GM10248 (cell line): ENCODE data around the gene PRDX2.
"Not testable (repeated sequence)": the region's sequence is repeated elsewhere in the genome, so short reads cannot be mapped to it uniquely, and the experiment has no call there.

Experiments
- CTCF ChIA-PET: fragments of 300-600 bp; sonication (Branson Sonifier 250); formaldehyde crosslinking; extraction: SDS; loops from one replicate; lab custom pipeline; 2021; ENCODE audit warnings: antibody characterized with exemption; lab: Yijun Ruan, JAX
- POLR2A ChIA-PET: fragments of 350-650 bp; sonication (Branson Sonifier 250); formaldehyde crosslinking; extraction: SDS; loops from one replicate; lab custom pipeline; 2020; ENCODE audit warnings: antibody characterized with exemption; lab: Yijun Ruan, JAX
- DNase-seq: peaks from one replicate; pipeline ENCODE4 v3.0.0; 2012; ENCODE audit errors: extremely low spot score
- TF ChIP-seq, protein P1 (sequence below): IDR thresholded peaks from 2 replicates; pipeline ENCODE4 v1.5.1; 2012; ENCODE audit warnings: mild to moderate bottlenecking, low read depth; ENCODE audit errors: extremely low read depth, missing control alignments, control extremely low read depth

The PRDX2 gene

DNA sequence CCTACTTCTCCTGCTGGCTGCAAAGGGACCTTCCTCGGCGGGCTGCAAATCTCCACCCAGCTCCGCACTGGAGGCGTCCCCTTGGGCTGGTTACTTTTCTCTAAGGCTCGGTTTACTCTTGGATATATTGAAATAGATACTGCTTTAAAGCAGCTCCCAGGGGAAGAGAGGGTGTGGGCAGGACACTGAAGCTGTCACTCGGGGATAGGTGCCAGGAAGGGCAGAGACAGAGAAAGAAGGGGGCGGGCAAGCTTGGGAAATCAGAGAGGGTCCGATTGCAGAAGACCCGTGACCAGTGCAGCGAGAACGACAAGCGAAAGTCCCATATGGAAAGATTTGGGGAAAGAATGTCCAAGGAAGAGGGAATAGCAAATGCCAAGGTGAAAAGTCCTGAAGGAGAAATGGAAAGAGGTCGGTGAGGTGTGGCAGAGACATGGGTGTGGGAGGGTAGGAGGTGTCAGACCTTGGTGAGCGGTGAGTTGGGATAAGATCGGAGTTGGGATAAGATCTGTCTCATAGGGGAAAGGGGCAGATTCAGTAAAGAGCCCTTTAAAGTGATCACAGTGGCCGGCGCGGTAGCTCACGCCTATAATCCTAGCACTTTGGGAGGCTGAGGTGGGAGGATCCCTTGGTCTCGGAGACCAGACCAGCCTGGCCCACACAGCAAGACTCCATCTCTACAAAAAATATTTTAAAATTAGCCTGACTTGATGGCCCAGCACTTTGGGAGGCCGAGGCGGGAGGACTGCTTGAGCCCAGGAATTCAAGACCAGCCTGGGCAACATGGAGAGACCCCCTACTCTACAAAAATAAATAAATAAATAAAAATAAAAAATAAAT lies 887 bp upstream of the PRDX2 start:
- CTCF ChIA-PET: interaction anchor here (0.7 to 17.0 kb wide), 7 partner anchors 10 to 45 kb away, joined by 3 to 399 read pairs (median 11); partner anchors contain the start of gene HOOK2
- POLR2A ChIA-PET: interaction anchor here (2.2 kb wide), 1 partner anchor 11 kb away, joined by 9 read pairs; the partner anchor contains the start of gene JUNB
- no peak for DNase-seq
- TF ChIP-seq, protein P1, sequence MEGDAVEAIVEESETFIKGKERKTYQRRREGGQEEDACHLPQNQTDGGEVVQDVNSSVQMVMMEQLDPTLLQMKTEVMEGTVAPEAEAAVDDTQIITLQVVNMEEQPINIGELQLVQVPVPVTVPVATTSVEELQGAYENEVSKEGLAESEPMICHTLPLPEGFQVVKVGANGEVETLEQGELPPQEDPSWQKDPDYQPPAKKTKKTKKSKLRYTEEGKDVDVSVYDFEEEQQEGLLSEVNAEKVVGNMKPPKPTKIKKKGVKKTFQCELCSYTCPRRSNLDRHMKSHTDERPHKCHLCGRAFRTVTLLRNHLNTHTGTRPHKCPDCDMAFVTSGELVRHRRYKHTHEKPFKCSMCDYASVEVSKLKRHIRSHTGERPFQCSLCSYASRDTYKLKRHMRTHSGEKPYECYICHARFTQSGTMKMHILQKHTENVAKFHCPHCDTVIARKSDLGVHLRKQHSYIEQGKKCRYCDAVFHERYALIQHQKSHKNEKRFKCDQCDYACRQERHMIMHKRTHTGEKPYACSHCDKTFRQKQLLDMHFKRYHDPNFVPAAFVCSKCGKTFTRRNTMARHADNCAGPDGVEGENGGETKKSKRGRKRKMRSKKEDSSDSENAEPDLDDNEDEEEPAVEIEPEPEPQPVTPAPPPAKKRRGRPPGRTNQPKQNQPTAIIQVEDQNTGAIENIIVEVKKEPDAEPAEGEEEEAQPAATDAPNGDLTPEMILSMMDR: no peak

- DNase-seq: no peak
- ChIA-PET POLR2A (interaction anchor here (2.2 kb wide), 1 partner anchor 9 kb away, joined by 9 read pairs; the partner anchor contains the start of gene JUNB), CTCF (interaction anchor here (3.2 to 17.0 kb wide), 3 partner anchors 24 to 46 kb away, joined by 16 to 550 read pairs (median 399); partner anchors contain the start of gene HOOK2)
- TF ChIP-seq, protein P1: no peak
These were observed 606 bp downstream of the PRDX2 start for GRCh38 chr19:12800923-12801465.

GRCh38 chr19:12800466-12800770 lies 1.2 kb downstream of the PRDX2 start:
- DNase-seq: no peak
- POLR2A ChIA-PET: interaction anchor here (0.6 to 2.2 kb wide), 2 partner anchors 8 to 40 kb away, joined by 3 to 9 read pairs; partner anchors contain the start of gene JUNB
- CTCF ChIA-PET: interaction anchor here (1.3 to 17.0 kb wide), 3 partner anchors 23 to 123 kb away, joined by 4 to 550 read pairs (median 399); partner anchors contain the start of gene HOOK2
- TF ChIP-seq, protein P1: no peak

GRCh38 chr19:12799742-12800465 lies 1.7 kb downstream of the PRDX2 start:
- CTCF ChIA-PET: interaction anchor here (1.3 to 17.0 kb wide), 4 partner anchors 23 to 123 kb away, joined by 4 to 550 read pairs (median 220); partner anchors contain the start of gene HOOK2
- DNase-seq: no peak

GRCh38 chr19:12797607-12798006 lies 4.0 kb downstream of the PRDX2 start:
- CTCF ChIA-PET: interaction anchor here (0.7 to 17.0 kb wide), 11 partner anchors 20 to 227 kb away, joined by 3 to 550 read pairs (median 4); partner anchors contain the start of genes GCDH, GET3, HOOK2 and TRIR
- POLR2A ChIA-PET: interaction anchor here (0.6 kb wide), 1 partner anchor 20 kb away, joined by 3 read pairs; no protein-coding TSS in a partner anchor
- DNase-seq: not testable (repeated sequence)

More at GRCh38 chr19:12799742-12800465, 1.7 kb downstream of the PRDX2 start:
- POLR2A ChIA-PET: interaction anchor here (0.6 to 1.0 kb wide), 3 partner anchors 11 to 61 kb away, joined by 3 to 4 read pairs (median 3); no protein-coding TSS in a partner anchor
- TF ChIP-seq, protein P1: no peak

DNA sequence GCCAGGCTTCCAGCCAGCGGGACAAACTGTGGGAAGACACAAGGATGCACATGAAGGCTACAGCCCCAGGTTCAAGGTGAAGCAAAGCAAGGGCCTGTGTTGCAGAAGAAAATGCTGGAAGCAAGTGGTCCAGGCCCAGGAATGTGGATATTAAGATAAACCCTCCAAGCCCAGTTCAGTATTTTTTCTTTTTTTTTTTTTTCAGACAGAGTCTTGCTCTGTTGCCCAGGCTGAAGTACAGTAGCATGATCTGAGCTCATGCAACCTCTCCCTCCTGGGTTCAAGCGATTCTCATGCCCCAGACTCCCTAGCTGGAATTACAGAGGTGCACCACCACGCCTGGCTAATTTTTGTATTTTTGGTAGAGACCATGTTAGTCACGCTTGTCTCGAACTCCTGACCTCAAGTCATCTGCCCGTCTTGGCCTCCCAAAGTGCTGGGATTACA lies 4.4 kb downstream of the PRDX2 start:
- CTCF ChIA-PET: interaction anchor here (0.6 to 17.0 kb wide), 15 partner anchors 9 to 226 kb away, joined by 3 to 550 read pairs (median 5); partner anchors contain the start of genes GCDH, GET3, HOOK2 and RNASEH2A
- POLR2A ChIA-PET: interaction anchor here (0.6 kb wide), 1 partner anchor 19 kb away, joined by 3 read pairs; no protein-coding TSS in a partner anchor
- no peak for DNase-seq
- TF ChIP-seq, protein P1: no peak
